HK-2 (cell line): Measurements from ENCODE around the gene CLTA.
"Not testable (repeated sequence)": the region's sequence is repeated elsewhere in the genome, so short reads cannot be mapped to it uniquely, and the experiment has no call there.

Experiments used
- DNase-seq: peaks from one replicate; pipeline ENCODE4 v3.0.0-alpha.2; 2018; ENCODE audit not compliant: unreplicated experiment

CLTA gene

DNA sequence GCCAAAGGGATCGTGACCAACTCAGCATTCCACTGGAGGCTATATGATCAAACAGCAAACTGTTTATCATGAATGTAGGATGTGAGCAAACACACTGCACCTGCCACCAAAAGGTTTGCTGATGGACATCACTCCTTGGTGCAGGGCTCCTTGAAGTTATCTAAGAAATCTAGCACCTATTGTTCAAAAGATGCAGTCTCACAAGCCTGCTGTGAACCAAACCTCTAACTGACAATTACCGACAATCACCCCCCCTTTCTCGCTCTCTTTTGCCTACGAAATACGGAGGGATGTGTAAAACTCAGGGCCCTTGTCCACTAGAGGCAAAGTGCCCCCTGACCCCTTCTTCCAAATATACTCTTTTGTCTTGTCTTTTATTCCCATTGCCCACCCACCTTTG lies 2.5 kb upstream of the CLTA start:
- DNase-seq: no peak

DNA sequence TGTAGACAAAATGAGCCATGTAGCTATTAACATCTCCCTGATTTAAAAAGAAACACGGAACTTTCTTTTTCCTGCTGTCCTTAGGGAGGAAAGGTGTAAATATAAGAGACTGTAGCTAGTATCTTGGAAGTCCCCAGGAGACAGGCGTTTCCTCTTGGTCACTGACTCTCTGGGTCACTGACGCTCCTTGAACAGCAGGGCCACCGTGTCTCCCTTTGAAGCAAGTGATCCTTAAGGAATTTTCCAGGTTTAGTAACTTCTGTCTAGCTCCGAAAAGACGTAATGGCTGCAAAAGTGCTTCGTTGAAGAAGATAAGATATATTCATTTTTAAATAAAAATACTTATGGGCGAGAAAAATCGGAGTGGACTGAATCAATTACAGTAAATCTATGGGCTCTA lies 745 bp upstream of the CLTA start:
- no peak for DNase-seq

DNA sequence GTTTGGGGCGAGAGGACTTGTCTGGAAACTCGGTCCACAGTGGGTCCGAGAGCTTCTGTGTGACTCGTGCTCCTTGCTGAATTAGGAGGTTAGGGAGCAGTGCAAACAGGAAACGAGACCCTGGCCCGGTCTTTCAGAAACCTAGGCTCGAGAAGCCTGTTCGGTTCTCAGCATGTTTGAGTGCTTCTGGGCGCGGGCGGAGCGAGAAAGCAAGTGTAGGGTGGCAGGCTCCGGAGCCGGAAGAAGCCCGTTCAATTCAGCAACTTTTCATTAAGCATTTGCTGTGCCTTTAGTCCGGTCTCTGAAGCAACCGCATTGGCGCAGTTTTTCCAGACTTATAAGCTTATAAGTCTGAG lies 547 bp downstream of the CLTA start:
- DNase-seq: no peak

DNA sequence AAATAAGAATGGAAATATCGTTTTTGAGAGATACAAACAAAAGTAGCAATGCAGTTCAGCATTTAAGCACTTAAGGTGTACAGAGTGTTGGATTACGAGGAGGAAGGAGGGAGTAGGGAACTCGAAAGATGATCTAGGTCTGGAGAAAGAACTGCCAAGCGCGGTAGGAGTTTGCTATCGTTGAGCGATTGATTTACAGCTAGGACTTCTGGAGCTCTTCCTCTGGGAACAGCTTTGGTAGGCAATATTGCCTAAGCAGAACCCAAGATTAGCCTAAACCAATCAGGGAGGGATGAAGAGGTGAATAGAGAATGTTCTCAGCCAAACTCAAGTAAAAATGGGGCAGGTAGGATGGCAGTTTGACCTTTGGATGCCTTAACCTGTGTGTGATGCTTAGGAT lies 965 bp downstream of the CLTA start:
- no peak for DNase-seq

DNA sequence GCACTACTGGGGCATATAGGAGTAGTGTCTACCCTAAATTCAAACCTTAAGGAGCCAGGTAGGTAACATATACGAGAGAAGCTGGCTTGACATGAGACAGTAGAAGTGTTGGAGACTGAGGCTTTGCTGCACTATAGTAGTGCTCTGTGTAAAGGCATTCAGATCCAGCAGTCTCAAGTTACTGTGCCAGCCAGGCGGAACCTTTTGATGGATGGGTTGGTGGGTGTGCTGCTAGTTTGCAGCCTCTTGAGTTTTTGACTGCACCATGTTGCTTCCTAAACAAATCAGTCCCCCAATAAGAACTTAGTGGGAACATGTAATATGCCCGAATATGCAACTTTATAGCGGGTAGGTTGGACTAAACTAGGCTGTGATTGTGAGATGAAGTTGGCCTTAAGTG lies 1.5 kb downstream of the CLTA start:
- DNase-seq: no peak

DNA sequence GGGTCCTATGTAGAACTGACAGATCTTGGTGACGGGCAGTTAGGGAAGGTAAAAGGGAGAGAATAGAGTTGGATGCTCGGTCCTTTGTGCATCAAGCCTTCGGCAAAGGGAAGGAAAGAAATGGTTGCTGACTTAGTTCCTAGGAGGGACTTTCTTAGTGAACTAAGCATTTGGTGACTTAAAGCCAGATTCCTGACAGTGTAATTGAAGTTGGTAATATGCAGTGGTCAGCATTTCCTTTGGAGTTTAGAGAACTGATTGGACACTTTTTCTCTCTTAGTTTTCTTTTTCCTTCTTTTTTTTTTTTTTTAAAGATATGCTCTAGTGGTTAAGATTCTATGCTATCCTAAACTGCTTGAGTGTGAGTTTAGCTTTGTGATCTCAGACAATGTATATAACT lies 2.3 kb downstream of the CLTA start:
- DNase-seq: no peak

DNA sequence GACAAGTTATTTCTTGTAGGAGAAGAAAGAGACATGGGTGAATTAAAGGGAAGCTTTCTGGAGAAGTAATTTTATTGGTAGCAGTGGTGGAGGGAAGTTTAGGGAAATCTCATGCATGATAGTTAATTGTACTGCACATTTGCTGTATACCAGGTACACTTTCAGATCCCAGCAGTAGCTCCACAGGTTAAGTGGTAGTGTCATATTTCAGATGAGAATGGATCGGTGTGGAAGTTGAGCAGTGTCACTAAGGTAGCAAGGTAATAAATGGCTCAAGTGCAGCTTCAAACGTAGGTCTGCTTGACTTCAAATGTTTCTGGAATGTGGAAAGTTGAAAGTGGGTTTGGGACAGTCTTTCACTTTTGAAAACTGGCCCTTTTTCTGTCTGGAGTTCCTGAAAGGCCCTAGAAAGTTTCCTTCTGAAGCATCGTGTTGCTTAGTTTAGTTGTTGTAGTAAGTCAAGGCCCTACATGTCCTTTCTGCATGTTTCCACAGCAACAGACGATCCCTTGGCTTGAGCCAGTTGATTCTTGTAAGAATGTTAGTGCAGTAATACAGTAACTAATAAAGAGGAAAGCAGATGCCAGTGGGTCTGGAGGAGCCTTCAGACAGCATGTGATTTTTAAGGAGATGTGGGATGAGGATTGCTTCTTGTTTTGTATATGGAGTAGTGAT lies 3.7 kb downstream of the CLTA start:
- DNase-seq: no peak

DNA sequence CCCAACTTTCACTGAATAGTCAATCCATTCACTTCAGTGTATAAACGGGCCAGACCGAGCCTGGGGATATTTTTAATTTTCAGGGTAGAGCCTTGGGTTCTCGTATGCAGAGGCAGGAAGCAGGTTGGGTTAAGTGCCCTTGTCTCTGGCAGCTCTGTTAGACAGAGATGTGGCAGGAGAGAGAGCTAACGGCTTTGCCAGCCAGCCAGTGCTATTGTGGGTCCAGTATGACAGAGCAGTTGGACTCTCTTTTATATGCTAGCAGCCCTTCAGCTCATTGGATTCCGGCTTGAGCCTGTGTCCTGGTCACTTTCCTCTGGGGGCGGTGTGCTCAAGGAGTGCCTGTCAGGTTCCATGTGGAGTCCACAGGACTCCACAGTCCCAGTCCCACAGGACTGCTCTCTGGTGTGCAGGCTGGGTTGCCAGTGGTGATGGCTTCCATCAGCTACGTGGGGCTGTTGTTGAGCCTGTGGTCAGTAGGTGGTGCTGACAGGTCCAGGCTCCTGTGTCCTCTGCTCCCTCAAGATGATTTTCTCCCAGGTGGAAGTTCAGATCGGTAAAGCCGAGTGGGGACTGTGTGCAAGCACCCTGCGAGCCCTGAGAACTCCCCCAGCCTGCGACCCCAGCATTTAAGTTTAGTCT lies 14.3 kb downstream of the CLTA start:
- DNase-seq: no peak

DNA sequence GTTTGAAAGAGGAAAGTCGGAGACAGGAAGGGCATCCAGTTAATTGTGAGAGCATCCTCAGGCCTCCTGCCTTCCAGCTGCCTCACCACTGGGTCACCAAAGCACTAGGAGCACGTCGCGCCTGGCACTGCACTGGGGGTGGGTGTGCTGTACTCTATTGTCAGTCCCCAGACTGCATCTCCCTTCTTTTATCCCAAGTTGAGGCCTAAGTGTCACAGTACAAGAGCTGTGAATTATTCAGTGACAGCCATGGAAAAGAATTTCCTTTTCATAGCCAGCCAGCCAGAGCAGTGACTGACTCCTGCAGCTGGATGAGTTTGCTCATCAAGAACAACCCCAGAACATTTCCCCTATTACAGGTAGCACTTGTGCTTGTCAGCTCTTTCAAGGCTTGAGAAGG lies 16.3 kb downstream of the CLTA start:
- no peak for DNase-seq

DNA sequence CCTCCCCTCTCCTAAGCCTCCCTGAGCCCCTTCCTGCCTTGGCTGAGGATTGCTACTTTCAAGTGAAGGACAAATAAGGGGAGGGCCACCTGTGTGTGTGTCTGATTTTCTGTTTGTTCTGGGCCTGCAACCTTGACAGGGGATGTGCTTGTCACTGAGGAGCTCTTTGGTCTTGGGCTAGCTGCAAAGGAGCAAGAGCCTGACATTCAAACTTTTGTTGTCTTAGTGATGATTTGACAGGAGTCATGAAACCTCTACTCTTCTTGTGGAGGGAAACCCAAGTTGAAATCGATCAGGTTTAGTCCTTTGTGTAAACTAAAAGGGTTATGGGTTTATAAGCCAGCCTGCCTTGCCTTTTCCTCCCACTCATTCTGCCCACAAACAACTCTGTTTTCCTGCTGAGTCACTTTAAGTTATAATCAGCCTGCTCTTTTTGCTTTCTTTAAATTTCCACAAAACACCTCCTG lies 16.9 kb downstream of the CLTA start:
- no peak for DNase-seq

DNA sequence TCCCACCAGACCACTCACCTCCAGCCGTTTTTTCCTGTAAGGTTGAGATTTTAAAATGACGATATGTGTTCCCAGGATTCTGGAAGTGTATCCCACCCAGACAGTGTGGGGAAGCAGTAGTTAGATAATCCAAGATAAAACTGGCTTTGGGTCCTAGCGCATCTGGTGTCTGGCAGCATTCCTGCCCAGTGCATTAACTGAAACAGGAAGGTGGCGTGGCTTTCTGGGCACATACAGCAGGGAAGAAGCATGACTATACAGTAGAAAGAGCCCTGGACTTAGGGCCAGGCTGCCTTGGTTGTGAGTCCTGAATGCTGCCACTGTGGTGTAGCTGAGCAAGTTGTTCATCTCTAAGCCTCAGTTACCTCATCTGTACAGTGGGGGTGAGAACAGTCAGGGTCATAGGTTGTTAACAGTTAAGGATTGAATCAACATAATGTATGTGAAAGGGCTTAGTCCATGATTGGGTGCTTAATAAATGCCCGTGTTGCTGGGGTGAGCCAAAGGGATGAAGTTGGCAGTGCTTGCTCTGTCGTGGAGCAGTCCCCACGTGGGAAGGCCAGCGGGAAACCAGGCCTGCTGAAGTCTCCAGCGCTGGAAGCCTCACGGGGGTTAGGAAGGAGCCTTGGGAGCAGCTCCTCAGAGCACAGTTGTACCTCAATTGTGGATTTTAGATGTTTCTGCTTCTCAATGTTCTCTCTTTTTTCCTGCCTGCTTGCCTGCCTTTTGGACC lies 18.0 kb downstream of the CLTA start:
- DNase-seq: no peak

DNA sequence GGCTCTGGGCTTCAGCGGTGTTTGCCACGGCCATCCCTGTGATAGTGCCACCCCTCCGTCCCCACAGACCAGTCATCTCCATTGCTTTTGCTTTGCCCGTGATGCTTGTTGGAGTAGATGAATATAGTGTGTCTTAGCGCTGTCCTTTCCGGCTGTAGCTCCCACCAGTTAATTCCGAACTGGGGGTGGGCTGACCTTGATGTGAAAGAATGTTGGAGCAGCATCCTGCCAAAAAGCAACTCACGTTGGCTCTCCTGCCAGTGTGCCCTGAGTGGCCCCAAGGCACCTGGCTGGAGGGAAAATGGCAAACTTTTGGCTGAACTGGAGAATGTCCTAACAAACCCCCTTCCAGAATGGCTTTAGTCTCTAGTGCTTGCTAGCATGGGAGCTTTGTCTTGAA lies 20.0 kb downstream of the CLTA start:
- no peak for DNase-seq

DNA sequence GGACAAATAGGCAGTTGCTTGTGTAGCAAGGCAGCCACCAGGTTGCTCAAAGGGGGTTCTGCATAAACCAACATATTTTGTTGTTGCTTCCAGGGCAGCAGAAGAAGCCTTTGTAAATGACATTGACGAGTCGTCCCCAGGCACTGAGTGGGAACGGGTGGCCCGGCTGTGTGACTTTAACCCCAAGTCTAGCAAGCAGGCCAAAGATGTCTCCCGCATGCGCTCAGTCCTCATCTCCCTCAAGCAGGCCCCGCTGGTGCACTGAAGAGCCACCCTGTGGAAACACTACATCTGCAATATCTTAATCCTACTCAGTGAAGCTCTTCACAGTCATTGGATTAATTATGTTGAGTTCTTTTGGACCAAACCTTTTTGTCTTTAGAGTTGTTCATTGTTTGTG lies 20.8 kb downstream of the CLTA start:
- no peak for DNase-seq

DNA sequence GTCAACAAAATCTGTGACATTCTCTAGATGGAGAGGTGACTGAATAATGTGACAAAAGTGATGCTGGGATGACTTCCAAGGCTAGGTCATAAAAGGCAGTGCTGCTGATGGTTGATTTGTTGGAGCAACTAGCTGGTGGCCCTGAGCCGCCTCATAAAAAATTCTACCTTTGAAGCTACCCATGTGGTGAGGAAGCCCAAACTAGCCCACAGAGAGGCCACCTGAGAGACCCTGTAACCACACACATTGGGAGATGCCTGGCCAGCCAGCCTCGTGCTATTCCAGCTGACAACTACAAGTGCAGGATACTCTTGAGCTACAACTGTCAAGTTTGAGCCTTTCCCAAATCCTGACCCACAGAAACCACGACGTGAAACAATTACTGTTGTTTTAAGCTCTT lies 22.7 kb downstream of the CLTA start:
- no peak for DNase-seq

DNA sequence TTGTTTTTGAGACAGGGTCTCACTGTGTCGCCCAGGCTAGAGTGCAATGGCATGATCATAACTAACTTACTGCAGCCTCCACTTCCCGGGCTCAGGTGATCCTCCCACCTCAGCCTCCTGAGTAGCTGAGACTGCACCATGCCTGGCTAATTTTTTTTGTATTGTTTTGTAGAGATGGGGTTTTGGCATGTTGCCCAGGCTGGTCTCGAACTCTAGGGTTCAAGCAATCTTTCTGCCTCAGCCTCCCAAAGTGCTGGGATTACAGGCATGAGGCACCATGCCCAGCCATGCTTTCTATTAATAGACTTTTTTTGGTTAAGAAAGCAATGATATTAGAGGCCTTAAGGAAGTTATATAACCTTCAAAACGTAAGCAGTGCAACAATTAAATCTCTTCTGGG lies 23.3 kb downstream of the CLTA start:
- DNase-seq: no peak

DNA sequence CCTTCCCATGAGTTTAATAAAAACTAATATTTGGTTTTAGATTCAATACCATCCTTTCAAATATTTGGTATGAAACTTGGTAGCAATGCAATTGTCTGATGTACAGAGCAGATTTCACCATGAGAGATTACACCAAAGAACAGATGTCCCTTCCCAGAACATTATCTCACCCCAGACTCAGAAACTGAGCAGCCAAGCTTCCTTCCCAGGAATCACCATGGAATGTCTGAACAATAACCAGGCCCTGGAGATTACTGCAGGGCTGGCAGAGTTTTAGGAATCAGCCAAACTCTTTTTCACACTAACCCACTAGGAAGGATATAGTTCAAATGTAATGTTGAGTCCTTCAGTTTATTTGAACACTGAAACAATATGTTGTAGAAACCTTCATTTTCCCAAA lies 23.9 kb downstream of the CLTA start:
- DNase-seq: no peak

DNA sequence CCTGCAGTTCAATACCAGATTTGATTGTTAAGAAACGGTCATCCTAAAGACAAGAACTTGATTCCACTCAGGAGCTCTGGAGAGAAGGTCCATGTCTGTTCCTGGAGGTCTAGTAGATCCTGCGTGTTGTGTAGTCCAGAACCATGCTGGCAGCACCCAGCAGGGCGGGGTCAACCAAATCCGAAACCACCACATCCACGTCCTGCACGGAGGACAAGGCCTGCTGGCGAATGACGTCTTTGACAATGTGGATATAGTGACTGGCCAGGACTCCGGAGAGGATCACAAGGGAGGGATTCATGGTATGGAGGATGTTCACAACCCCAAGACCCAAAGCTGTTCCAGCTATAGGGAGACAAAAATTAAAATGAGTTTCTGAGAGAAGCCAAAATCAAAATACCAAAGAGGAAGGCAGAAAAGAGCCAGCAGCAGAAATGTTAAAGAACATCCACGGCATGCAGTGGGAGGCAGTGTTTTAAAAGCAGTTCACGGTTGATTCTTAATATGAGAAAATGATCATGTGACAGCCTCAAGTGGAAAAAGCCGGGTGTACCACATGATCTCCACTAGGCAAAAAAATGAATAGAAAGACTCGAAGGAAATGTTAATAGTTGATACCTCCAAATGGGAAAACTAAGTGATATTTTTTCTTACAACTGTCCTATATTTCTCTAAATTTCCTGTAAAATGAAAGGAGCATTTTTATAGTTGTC lies 26.7 kb downstream of the CLTA start:
- DNase-seq: no peak

DNA sequence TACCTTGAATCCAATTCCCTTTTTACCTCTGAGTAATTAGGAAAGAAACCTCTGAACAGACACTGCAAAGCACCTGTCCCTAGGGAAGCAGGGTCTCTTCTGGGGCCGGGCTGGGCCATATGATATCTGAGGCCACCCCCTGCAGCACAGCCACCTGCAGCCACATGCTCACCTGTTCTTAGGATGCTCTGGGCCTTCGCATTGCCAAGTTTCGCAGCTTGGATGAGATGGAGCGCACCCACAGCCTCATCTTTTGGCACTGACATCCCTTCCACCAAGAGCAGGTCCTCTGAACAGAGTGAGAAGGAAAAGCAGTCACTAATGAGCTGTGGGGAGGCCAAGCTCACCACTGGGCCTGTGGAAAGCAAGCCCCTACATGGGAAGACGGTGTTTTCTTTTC lies 27.3 kb downstream of the CLTA start:
- DNase-seq: no peak

DNA sequence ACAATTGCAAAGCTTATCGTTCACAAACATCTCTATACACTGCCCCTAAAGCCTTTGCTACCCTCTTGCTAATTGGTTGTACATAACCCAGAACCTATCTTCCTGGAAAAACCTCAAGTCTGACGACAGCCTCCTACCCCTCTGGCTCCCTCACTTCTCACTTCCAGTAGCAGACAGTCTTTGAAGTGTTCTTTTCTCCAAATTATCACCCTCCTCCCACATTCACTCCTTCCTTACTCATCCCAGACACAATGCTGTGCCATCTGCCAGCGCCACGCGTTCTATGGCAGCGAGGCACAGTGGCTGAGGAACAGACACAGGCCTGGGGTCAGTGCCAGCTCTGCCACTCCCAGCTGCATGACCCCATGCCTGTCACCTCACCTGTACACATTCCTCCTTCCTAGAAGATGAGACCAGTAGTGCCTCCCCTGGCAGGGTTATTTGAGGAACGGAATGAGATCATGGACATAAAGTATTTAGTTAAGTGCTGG lies 27.7 kb downstream of the CLTA start:
- DNase-seq: peak; percentile 56

DNA sequence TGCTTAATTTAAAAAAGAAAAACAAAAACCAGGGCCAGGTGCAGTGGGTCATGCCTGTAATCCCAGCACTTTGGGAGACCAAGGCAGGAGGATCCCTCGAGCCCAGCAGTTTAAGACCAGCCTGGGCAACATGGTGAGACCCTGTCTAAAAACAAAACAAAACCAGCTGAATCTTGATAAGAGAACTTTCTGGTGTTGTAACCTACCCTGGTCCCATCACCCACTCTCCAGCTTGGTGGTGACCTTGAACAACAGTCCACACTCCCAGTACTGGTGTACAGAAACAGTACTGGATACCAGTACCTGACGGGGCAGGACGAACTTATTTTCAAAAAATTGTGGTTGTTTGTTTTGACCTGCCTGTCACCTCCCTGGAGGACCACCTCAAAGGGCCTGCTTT lies 30.9 kb downstream of the CLTA start:
- no peak for DNase-seq

DNA sequence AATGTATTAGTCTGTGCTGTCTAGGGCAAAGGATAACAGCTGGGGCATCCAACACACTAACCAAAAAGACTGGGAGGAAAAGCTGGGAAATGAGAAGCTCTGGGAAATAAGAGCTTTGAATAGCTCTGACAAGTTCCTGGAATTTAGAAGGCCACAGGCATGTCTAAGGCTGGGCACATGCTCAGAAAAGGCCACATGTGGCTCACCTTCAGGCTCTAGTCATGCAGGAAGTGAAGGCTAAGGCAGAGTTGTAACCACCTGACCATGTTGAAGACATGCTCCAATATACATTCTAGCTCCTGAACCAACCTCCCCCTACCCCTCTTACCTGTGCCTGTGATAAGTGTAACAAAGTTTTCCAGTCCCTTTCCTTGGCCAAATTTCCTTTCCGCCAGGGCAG lies 31.7 kb downstream of the CLTA start:
- no peak for DNase-seq

DNA sequence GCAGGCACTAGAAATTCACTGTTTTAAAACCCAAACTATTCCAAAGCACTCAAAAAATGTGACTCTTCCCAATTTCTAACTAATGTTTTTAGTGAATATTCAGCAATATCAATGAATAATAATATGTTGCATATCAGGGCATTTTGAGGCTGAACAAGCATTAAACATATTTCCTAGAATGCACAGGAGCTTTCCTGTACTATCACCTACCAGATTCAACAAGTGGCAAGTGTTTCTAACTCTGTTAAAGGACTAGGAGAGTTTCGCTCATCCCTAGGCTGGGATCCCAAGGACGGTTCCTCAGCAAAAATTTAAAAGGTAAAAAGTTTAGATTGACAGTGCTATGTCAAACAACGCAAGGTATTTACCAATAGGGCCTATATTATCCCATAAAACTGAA lies 46.5 kb downstream of the CLTA start:
- no peak for DNase-seq

DNA sequence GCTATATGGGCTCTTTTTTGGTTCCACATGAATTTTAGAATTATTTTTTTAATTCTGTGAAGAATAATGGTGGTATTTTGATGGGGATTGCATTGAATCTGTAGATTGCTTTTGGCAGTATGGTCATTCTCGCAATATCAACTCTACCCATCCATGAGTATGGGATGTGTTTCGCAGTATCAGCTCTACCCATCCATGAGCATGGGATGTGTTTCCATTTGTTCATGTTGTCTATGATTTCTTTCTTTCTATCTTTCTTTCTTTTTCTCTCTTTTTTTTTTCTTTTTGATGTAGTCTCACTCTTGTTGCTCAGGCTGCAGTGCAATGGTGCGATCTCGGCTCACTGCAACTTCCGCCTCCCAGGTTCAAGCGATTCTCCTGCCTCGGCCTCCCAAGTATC lies 48.5 kb downstream of the CLTA start:
- DNase-seq: not testable (repeated sequence)
